ENCODE data around the gene CD163.
"Not testable (repeated sequence)": the region's sequence is repeated elsewhere in the genome, so short reads cannot be mapped to it uniquely, and the experiment has no call there.

Gene CD163

DNA sequence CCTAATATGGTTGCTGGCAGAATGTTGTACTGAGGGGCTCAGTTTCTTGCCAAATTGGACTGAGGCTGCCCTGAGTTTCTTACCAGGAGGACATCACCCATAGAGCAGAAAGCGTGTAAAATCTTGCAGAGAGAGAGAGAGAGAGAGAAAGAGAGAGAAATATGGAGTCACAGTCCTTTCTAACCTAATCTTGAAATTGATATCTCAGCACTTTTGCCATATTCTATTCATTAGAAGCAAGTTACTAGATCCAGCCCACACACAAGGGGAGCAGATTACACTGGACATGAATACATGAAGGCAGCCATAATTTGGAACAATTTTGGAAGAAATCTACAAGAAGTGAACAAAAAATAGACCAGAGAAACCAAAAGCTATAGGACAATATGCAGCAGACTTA is 55.5 kb downstream of the CD163 start:
- no peak for DNase-seq

DNA sequence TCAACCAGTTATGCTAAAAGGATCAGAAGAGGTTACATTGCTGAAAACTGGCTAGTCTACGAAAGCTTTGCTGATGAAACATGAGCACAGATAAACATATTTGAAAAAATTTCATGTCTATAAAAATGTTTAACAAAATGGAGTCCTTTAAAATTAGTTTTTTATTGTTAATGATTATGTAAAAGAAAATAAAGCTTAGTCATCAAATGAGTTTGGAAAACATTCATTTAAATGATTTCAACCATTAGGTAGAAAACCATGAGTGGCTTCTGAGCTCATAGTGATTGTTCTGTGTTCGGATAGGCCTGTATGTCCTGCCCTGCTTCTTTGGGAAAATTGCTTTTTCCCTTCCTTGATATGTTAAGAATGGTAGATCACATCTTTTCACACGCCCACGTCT is 59.0 kb downstream of the CD163 start:
- no peak for DNase-seq

DNA sequence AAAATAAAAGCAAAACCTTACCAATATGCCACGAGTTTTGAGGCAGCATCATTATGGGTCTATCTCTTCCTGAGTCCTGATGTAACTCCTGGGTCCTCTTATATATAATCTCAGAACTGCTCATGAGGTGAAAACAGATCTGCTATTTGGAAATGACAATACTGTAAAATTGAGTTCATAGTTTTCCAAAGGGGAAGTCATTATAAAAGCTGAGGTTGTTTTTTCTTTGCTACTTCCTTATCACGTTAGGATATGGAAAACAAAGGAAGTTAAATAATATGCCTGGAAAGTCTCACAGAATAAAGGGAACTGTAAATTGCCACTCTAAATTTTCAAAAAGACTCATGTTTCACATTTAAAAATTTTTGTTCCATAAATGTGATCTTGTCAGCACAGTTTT is 59.5 kb downstream of the CD163 start, which contains the start of gene CD163L1:
Gene CD163L1 (minus strand): TSS at position 78 of the 400 bp plus-strand sequence. CDS start 26 bp downstream, at position 52.
- no peak for DNase-seq

DNA sequence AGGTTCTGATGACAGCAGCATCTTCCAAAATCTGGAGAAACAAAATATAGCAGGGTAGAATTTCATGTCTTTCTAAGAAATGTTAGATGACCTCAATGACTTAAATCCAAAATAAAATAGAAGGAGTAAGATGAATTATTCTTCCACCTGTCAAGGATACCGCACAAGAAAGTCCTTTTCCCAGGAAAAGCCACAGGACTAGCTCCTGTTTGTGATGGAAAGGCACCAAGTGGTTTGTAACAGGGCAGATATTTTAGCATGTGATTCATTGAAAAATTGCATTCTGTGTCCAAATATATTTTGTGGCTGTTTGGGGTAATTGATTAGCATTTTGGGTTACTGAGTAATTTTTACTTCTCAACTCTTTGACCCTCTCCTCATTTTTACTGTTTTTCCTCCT is 62.4 kb downstream of the CD163 start:
- no peak for DNase-seq

DNA sequence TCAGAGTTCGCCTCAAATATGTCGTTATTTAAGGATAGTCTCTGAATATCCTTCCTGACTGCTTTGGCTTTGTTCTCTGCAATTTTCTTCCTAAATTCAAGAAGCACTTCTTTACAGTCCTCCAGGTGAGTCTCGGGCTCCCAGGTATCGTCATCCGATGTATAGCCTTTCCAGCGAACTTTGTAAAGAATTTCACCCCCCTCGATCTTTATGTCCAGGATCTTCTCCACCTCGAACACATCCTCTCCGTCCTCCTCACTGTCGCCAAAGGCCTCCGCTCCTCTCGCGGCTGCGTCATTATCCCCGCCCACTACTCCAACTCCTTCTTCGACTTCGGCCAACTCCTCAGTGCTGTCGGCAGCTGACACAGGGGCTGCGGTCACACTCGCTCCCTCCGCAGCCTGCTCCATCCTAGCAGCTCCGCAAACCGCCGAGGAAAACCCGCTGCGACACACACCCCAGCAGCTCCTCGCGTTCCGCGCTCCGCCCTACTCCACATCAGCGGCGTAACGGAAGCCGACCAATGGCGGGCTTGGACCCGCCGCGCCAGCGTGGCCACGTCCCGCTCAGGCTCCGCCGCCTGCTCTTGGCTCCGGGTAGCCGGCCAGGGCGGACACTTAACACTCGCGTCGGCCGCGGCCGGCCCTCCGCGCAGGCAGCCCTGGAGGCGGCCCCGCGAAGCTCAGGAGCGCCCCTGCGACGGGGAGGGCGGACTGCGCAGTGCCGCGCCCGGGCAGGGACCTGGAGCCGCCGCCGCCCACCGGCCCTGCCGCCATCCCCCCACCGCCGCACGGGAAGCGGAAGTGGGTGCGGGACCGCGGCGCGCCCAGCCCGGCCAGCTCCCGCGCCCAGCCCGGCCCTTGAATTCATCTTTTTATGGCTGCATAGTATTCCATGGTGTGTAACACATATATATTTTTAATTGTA is 63.7 kb downstream of the CD163 start:
- peak; percentile 24 to 56 for DNase-seq

DNA sequence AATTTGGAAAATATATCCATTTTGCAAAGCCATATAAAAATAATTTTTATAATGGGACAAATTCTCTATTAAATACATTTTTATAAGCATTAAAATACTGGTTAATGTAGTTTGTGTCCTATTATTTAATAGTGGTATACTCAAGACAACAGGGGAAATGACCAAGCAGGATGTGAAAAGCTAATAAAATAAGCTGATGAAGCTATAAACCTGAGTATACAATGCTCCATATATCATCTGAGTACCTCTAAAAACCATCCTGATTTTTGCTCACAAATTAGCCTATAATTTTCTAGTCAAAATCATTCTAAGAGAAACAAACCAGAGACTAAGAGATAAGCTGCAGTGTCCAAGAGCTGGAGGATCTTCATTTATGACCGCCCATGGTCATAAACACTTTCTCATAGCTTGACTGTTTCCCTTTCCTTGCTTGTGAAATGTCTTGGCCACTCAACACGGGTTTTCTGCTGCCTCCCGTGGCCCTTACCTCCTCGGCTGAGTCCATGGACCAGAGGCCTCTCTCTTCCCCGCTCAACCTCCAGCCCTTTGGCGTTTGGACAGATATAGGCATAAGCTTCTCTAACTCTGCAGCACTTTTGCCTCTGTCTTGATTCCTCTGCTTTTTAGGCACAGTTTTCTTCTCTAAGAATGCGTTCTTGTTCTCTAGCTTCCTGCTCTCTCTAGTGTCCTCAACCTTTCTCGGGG is 65.1 kb downstream of the CD163 start:
- DNase-seq = not testable (repeated sequence)

DNA sequence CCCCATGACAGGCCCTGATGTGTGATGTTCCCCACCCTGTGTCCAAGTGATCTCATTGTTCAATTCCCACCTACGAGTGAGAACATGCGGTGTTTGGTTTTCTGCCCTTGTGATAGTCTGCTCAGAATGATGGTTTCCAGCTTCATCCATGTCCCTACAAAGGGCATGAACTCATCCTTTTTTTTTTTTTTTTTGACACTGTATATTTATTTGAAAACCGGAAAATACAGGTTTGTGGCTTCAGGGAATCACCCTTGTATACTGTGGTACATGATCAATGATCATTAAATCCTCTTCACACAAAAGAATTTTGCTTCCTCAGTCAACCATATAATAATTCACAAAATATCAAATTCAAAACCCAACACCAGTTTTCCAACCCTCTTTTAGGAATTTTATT is 66.1 kb downstream of the CD163 start:
- DNase-seq = not testable (repeated sequence)

DNA sequence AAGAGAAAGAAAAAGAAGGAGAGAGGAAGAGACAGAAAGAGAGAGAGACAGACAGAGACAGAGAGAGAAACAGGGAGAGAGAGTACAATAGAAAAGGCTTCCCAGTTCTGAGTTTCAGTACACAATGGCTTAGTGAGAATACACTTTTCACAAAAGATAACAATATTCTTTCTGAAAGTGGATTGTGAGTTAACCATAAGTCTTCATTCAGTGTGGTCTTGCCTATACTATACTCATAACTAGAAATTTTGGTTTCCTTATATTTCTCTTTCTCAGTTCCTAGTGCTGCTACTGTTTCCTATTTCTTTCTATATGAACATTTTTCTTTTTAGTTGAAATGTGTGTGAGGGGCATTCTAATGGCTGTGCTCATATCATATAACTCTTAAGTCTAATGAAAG is 68.9 kb downstream of the CD163 start:
- DNase-seq = no peak

DNA sequence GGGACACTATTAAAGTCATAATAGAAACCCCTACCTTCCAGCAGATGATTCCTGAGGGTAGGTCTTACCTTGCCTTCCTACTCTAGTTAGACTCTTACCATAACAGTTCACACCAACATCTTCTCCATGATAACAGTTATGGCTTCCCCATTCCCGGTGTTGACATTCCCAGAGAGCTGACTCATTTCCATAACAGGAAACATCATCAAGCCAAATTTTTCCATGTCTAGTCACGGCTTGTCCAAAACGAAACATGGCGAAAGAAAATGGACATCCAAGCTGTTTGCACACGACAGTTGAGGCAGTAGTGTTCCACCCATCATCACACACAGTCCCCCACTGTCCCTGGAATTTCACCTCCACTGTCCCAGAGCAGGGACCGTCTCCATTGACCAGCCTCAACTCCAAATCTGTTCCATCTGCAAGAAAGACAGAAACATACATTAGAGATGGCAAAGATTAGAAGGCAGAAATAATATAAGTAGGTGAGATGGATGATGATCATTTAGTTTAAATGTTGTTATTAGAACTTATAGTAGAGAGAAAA is 70.2 kb downstream of the CD163 start:
- no peak for DNase-seq

DNA sequence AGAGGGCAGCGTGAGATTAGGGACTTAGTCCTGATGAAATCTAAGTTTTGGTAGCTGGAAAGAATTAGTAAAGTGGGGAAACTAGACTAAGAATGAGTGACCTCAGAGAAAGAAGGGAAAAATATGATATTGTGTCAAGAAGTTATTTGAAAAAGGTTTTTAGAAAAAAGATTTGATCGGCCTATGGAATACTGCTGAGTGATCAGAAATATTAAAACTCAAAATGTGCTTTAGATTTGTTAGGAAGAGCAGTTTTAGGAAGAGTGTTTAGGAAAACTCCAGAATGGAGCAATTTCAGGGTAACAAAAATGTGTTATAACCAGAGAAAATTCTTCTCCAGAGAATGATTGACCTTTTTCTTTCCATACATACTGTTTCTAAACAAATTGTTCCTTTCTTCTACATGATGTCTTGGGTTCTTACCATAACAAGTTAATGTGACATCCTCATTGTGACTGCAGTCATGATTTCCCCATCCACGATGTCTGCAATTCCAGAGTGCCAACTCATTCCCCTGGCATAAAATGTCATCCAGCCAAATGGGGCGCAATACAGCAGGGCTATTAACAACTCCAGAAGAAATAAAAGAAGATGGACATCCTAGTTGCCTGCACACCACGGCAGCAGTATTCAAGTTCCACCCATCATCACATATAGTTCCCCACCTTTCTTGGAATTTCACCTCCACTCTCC is 71.4 kb downstream of the CD163 start:
- no peak for DNase-seq
